SK-N-SH (cell line): Measurements from ENCODE around the gene XK. TPM values are rescaled to one million over a fixed set of nuclear protein-coding genes. Genes with fewer than 3 reads are reported as not detected.

ENCODE experiments used
- CTCF ChIA-PET: fragments of 300-600, 350-600 bp; formaldehyde crosslinking; extraction: SDS; loops from one replicate; lab custom pipeline; 2021; lab: Yijun Ruan, JAX
- POLR2A ChIA-PET: fragments of 350-600 bp; sonication (Branson Sonifier 250); formaldehyde crosslinking; extraction: SDS; loops from one replicate; lab custom pipeline; 2020; ENCODE audit warnings: antibody characterized with exemption, inconsistent platforms; lab: Yijun Ruan, JAX
- DNase-seq: peaks from one replicate; pipeline ENCODE4 v3.0.0; 2012
- H2AFZ ChIP-seq: fragments of 200-600 bp; sonication (generic); 2 replicates; pipeline ENCODE4 v1.8.1; 2016; ENCODE audit warnings: antibody characterized with exemption, mild to moderate bottlenecking, low read depth
- H3F3A ChIP-seq: fragments of 200-600 bp; sonication (generic); replicated peaks from 2 replicates; pipeline ENCODE3; 2016; ENCODE audit warnings: antibody characterized with exemption, mild to moderate bottlenecking; ENCODE audit not compliant: insufficient read depth
- H3K27ac ChIP-seq, 2 experiments: fragments of 200-500 bp in 1 of 2; fragments of 200-600 bp in 1 of 2; sonication (Bioruptor generic) in 1 of 2; sonication (generic), shearing (Covaris generic) in 1 of 2; 2 replicates each; pipeline versions ENCODE4 v1.5.1 to v1.6.1; 2014 to 2016; ENCODE audit warnings: low read depth in 2 of 2, inconsistent platforms in 1 of 2, low read length in 1 of 2, mild to moderate bottlenecking in 1 of 2, mixed read lengths in 1 of 2
- H3K27me3 ChIP-seq: fragments of 200-600 bp; sonication (generic), shearing (Covaris generic); 2 replicates; pipeline ENCODE4 v1.6.1; 2016; ENCODE audit warnings: mixed run types; ENCODE audit not compliant: insufficient read depth
- H3K36me3 ChIP-seq, 2 experiments: fragments of 200-500 bp in 1 of 2; fragments of 200-600 bp in 1 of 2; sonication (Bioruptor generic) in 1 of 2; sonication (generic) in 1 of 2; replicated peaks in 1 of 2; 2 replicates each; pipeline versions ENCODE3 to v1.5.1; 2014 to 2016; ENCODE audit warnings: low read length in 1 of 2, mild to moderate bottlenecking in 1 of 2; ENCODE audit not compliant: insufficient read depth in 2 of 2, control insufficient read depth in 1 of 2
- H3K4me1 ChIP-seq, 2 experiments: fragments of 200-500 bp in 1 of 2; fragments of 200-600 bp in 1 of 2; sonication (Bioruptor generic) in 1 of 2; sonication (generic), shearing (Covaris generic) in 1 of 2; 2 replicates each; pipeline versions ENCODE4 v1.5.1 to v1.6.1; 2014 to 2016; ENCODE audit warnings: low read depth in 1 of 2, low read length in 1 of 2, mixed run types in 1 of 2; ENCODE audit not compliant: insufficient read depth in 2 of 2, control insufficient read depth in 1 of 2
- H3K4me2 ChIP-seq: fragments of 200-600 bp; sonication (generic), shearing (Covaris generic); 2 replicates; pipeline ENCODE4 v1.6.1; 2017; ENCODE audit warnings: mixed run types
- H3K4me3 ChIP-seq, 2 experiments: fragments of 200-500 bp in 1 of 2; fragments of 200-600 bp in 1 of 2; sonication (Bioruptor generic) in 1 of 2; sonication (generic), shearing (Covaris generic) in 1 of 2; 2 replicates each; pipeline versions ENCODE4 v1.5.1 to v1.8.1; 2014 to 2016; ENCODE audit warnings: low read depth in 2 of 2, inconsistent platforms in 1 of 2, low read length in 1 of 2, mild to moderate bottlenecking in 1 of 2, mixed read lengths in 1 of 2, moderate library complexity in 1 of 2
- H3K79me2 ChIP-seq: fragments of 200-600 bp; sonication (generic); 2 replicates; pipeline ENCODE4 v1.8.1; 2017; ENCODE audit warnings: mild to moderate bottlenecking; ENCODE audit not compliant: insufficient read depth
- H3K9ac ChIP-seq: fragments of 200-600 bp; sonication (generic); 2 replicates; pipeline ENCODE4 v1.6.1; 2017; ENCODE audit warnings: mixed run types
- H3K9me2 ChIP-seq: fragments of 200-600 bp; sonication (generic); 2 replicates; pipeline ENCODE4 v1.6.1; 2017; ENCODE audit warnings: mixed run types
- H3K9me3 ChIP-seq: fragments of 200-600 bp; sonication (generic); 2 replicates; pipeline ENCODE4 v1.6.1; 2017; ENCODE audit warnings: mixed run types, mild to moderate bottlenecking, moderate library complexity
- H4K20me1 ChIP-seq: fragments of 200-600 bp; sonication (generic); 2 replicates; pipeline ENCODE4 v1.6.1; 2017; ENCODE audit warnings: mild to moderate bottlenecking, mixed run types; ENCODE audit not compliant: insufficient read depth
- CHD2 ChIP-seq: fragments of 150-350 bp; IDR thresholded peaks from 2 replicates; pipeline ENCODE4 v1.6.1; 2018; ENCODE audit warnings: low read length; ENCODE audit not compliant: partially characterized antibody
- ELF1 ChIP-seq: IDR thresholded peaks from 2 replicates; pipeline ENCODE4 v1.4.0; 2012
- EP300 ChIP-seq, 2 experiments: IDR thresholded peaks; 2 replicates each; pipeline versions ENCODE4 v1.4.0 to v1.6.1; 2012; ENCODE audit warnings: borderline replicate concordance in 1 of 2, low read depth in 1 of 2, low read length in 1 of 2
- EZH2phosphoT487 ChIP-seq: fragments of 200-600 bp; sonication (generic); IDR thresholded peaks from 2 replicates; pipeline ENCODE4 v1.6.1; 2017; ENCODE audit warnings: low read depth, mixed run types, mild to moderate bottlenecking, antibody characterized with exemption, moderate library complexity, borderline replicate concordance
- FOXJ3 ChIP-seq: sonication (generic); formaldehyde crosslinking; IDR thresholded peaks from 2 replicates; pipeline ENCODE4 v1.5.1; 2020; ENCODE audit warnings: mild to moderate bottlenecking, missing genetic modification reagents
- GABPA ChIP-seq: IDR thresholded peaks from 2 replicates; pipeline ENCODE4 v1.4.0; 2012; ENCODE audit warnings: low read depth, mild to moderate bottlenecking
- POLR2AphosphoS5 ChIP-seq: IDR thresholded peaks from 2 replicates; pipeline ENCODE4 v1.6.1; 2012; ENCODE audit warnings: low read depth, low read length
- RAD21 ChIP-seq: IDR thresholded peaks from 2 replicates; pipeline ENCODE4 v1.6.1; 2012; ENCODE audit warnings: mild to moderate bottlenecking, low read length
- RCOR1 ChIP-seq: fragments of 150-350 bp; IDR thresholded peaks from 2 replicates; pipeline ENCODE4 v1.6.1; 2017; ENCODE audit warnings: antibody characterized with exemption, low read length
- RFX5 ChIP-seq: IDR thresholded peaks from 2 replicates; pipeline ENCODE4 v1.6.1; 2012; ENCODE audit warnings: mild to moderate bottlenecking, improper control_type of control experiment, low read length
- SIN3A ChIP-seq: IDR thresholded peaks from 2 replicates; pipeline ENCODE4 v1.6.1; 2012; ENCODE audit warnings: low read depth, mild to moderate bottlenecking, low read length, moderate library complexity, borderline replicate concordance
- TCF12 ChIP-seq: IDR thresholded peaks from 2 replicates; pipeline ENCODE4 v1.4.0; 2012
- WGBS: methylation state at CpG from one replicate; pipeline ENCODE4 v1.1.6; 2017; ENCODE audit warnings: low lambda C conversion rate; 5-methylcytosine and 5-hydroxymethylcytosine counted together
- polyA plus RNA-seq, 3 experiments: library from polyadenylated mRNA; depleted of rRNA; stranded (reverse); fragments of >200 nt; gene quantifications; 2 replicates each; pipeline ENCODE4 v1.2.3, GENCODE V29; 2012
- TF ChIP-seq, protein P1 (sequence below): fragments of 200-600 bp; sonication (generic); IDR thresholded peaks from 2 replicates; pipeline ENCODE4 v1.6.1; 2017; ENCODE audit warnings: antibody characterized with exemption, mild to moderate bottlenecking, moderate library complexity
- TF ChIP-seq, protein P2 (sequence below): IDR thresholded peaks from 2 replicates; pipeline ENCODE4 v1.4.0; 2012; ENCODE audit warnings: low read depth, borderline replicate concordance
- TF ChIP-seq, protein P3 (sequence below): IDR thresholded peaks from 2 replicates; pipeline ENCODE4 v1.4.0; 2012; ENCODE audit warnings: low read depth, borderline replicate concordance
- TF ChIP-seq, protein P4 (sequence below): IDR thresholded peaks from 2 replicates; pipeline ENCODE4 v1.4.0; 2012; ENCODE audit warnings: low read depth

Gene XK
- polyA plus RNA-seq, 1 of the 3 experiments (the other 2 are of a cell fraction): not detected

DNA sequence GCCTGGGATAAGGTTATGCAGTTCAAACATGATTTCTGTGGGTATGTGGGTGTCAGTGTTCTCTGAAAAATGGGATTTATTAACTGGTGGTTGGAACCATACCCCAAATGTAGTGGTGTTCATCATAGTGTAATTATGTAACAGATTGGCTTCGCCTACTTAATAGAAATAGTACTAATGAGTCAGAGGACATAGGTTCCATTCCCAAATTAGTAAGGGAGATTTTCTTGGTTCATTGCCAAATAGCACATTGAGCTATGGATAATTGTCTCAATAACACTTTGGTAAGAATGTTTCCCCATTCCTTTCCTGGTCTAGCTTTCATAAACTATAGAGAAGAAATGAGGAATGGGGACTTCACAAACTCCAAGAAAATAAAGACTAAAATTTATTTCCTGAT lies 73.8 kb downstream of the XK start:
- Histone ChIP-seq H4K20me1 (no peaks in the 10 kb centered on the region), H3F3A (no peaks in the 10 kb centered on the region), H3K9me3 (no peaks in the 10 kb centered on the region), H3K9me2 (no peaks in the 10 kb centered on the region), H3K27me3 (no peaks in the 10 kb centered on the region), H3K4me2 (no peak overlapping the region), H3K79me2 (no peaks in the 10 kb centered on the region), H2AFZ (no peak overlapping the region), H3K9ac (no peak overlapping the region), H3K4me1 (no peaks in the 10 kb centered on the region), H3K27ac (no peak overlapping the region), H3K36me3 (no peaks in the 10 kb centered on the region), H3K4me3 (no peak overlapping the region)
- POLR2A ChIA-PET: no interaction called here
- TF ChIP-seq RFX5 (no peak), ELF1 (no peak), RCOR1 (no peak), TCF12 (no peak), GABPA (no peak), EZH2phosphoT487 (no peak), EP300 (IDR thresholded peaks at IDR 0.05; ENCODE audit: borderline replicate concordance in 1 of 2, low read depth in 1 of 2, low read length in 1 of 2) (no peak), FOXJ3 (no peak), RAD21 (no peak), POLR2AphosphoS5 (no peak), SIN3A (no peak), CHD2 (no peak)
- TF ChIP-seq, protein P1, sequence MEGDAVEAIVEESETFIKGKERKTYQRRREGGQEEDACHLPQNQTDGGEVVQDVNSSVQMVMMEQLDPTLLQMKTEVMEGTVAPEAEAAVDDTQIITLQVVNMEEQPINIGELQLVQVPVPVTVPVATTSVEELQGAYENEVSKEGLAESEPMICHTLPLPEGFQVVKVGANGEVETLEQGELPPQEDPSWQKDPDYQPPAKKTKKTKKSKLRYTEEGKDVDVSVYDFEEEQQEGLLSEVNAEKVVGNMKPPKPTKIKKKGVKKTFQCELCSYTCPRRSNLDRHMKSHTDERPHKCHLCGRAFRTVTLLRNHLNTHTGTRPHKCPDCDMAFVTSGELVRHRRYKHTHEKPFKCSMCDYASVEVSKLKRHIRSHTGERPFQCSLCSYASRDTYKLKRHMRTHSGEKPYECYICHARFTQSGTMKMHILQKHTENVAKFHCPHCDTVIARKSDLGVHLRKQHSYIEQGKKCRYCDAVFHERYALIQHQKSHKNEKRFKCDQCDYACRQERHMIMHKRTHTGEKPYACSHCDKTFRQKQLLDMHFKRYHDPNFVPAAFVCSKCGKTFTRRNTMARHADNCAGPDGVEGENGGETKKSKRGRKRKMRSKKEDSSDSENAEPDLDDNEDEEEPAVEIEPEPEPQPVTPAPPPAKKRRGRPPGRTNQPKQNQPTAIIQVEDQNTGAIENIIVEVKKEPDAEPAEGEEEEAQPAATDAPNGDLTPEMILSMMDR: no peak
- TF ChIP-seq, protein P2, sequence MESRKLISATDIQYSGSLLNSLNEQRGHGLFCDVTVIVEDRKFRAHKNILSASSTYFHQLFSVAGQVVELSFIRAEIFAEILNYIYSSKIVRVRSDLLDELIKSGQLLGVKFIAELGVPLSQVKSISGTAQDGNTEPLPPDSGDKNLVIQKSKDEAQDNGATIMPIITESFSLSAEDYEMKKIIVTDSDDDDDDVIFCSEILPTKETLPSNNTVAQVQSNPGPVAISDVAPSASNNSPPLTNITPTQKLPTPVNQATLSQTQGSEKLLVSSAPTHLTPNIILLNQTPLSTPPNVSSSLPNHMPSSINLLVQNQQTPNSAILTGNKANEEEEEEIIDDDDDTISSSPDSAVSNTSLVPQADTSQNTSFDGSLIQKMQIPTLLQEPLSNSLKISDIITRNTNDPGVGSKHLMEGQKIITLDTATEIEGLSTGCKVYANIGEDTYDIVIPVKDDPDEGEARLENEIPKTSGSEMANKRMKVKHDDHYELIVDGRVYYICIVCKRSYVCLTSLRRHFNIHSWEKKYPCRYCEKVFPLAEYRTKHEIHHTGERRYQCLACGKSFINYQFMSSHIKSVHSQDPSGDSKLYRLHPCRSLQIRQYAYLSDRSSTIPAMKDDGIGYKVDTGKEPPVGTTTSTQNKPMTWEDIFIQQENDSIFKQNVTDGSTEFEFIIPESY: no peak
- TF ChIP-seq, protein P3, sequence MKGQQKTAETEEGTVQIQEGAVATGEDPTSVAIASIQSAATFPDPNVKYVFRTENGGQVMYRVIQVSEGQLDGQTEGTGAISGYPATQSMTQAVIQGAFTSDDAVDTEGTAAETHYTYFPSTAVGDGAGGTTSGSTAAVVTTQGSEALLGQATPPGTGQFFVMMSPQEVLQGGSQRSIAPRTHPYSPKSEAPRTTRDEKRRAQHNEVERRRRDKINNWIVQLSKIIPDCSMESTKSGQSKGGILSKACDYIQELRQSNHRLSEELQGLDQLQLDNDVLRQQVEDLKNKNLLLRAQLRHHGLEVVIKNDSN: no peak
- TF ChIP-seq, protein P4, sequence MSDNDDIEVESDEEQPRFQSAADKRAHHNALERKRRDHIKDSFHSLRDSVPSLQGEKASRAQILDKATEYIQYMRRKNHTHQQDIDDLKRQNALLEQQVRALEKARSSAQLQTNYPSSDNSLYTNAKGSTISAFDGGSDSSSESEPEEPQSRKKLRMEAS: no peak
- CTCF ChIA-PET: interaction anchor here (2.6 kb wide), 1 partner anchor 14 kb away, joined by 9 read pairs; no protein-coding TSS in a partner anchor
- no peak for DNase-seq
- WGBS: 15% methylated on average over 1 of the region's 1 CpG
